A673 (cell line): Measurements from ENCODE around the gene RASSF1. TPM values are rescaled to one million over a fixed set of nuclear protein-coding genes. Genes with fewer than 3 reads are reported as not detected.

Experiments used
- BruUV-seq: library from RNA; stranded (reverse); fragments of 400-500 nt; replicated peaks from 2 replicates; lab custom pipeline; 2021; lab: Mats Ljungman, UMichigan
- CTCF ChIA-PET: fragments of 300-600 bp; sonication (Branson Sonifier 250); formaldehyde crosslinking; loops from one replicate; lab custom pipeline; 2022; ENCODE audit warnings: antibody characterized with exemption; lab: Charles Lee
- POLR2A ChIA-PET: fragments of 300-600 bp; sonication (Branson Sonifier 250); formaldehyde crosslinking; loops from one replicate; lab custom pipeline; 2022; ENCODE audit warnings: antibody characterized with exemption; ENCODE audit not compliant: low non-redundant PET; lab: Charles Lee
- DNase-seq: peaks from one replicate; pipeline ENCODE4 v3.0.0-alpha.2; 2015; ENCODE audit warnings: low spot score
- H3K27ac ChIP-seq: fragments of 200-600 bp; sonication (generic); 2 replicates; pipeline ENCODE4 v1.5.1; 2016; ENCODE audit warnings: mixed run types, low read depth, mild to moderate bottlenecking, mixed read lengths, antibody characterized with exemption, low read length; ENCODE audit not compliant: poor library complexity, severe bottlenecking
- H3K27me3 ChIP-seq: fragments of 200-600 bp; sonication (generic); replicated peaks from 2 replicates; pipeline ENCODE4 v1.6.1; 2017; ENCODE audit warnings: mixed run types, low read depth, mild to moderate bottlenecking, mixed read lengths, antibody characterized with exemption, low read length; ENCODE audit not compliant: insufficient read depth, poor library complexity
- H3K36me3 ChIP-seq: fragments of 200-600 bp; sonication (generic); 2 replicates; pipeline ENCODE4 v1.6.1; 2016; ENCODE audit warnings: mixed run types, mild to moderate bottlenecking, mixed read lengths, antibody characterized with exemption, low read length; ENCODE audit not compliant: insufficient read depth, poor library complexity, severe bottlenecking
- H3K4me1 ChIP-seq: fragments of 200-600 bp; sonication (generic); 2 replicates; pipeline ENCODE4 v1.6.1; 2017; ENCODE audit warnings: mixed run types, mild to moderate bottlenecking, mixed read lengths, antibody characterized with exemption, low read length; ENCODE audit not compliant: insufficient read depth, poor library complexity, severe bottlenecking
- H3K4me3 ChIP-seq: fragments of 200-600 bp; sonication (generic); 2 replicates; pipeline ENCODE4 v1.5.1; 2016; ENCODE audit warnings: low read depth, mixed run types, mild to moderate bottlenecking, mixed read lengths, low read length; ENCODE audit not compliant: poor library complexity, severe bottlenecking
- H3K9me3 ChIP-seq: fragments of 200-600 bp; sonication (generic); 2 replicates; pipeline ENCODE4 v1.6.1; 2016; ENCODE audit warnings: mixed run types, low read depth, mild to moderate bottlenecking, mixed read lengths, antibody characterized with exemption, low read length; ENCODE audit not compliant: poor library complexity, severe bottlenecking
- CTCF ChIP-seq: fragments of 300-800, 200-600 bp; sonication (generic); conservative IDR thresholded peaks from 2 replicates; pipeline ENCODE4 v1.5.1; 2017; ENCODE audit warnings: low read depth, mild to moderate bottlenecking, antibody characterized with exemption, low read length, moderate library complexity, mixed read lengths
- EZH2 ChIP-seq: fragments of 200-600 bp; sonication (generic); IDR thresholded peaks from 2 replicates; pipeline ENCODE4 v1.6.1; 2017; ENCODE audit warnings: borderline replicate concordance, low read depth, mild to moderate bottlenecking, mixed read lengths, antibody characterized with exemption, low read length; ENCODE audit not compliant: poor library complexity, severe bottlenecking
- intact Hi-C: fragments of 100-400 bp; cut with micrococcal nuclease; formaldehyde crosslinking; loops from one replicate; pipeline ENCODE4 v1.10.0; 2022; ENCODE audit not compliant: unreplicated experiment
- total RNA-seq: library from RNA; stranded (reverse); gene quantifications from 2 replicates; pipeline ENCODE4 v1.2.3, GENCODE V29; 2021

The RASSF1 gene
- total RNA-seq, 1 experiment from 2014 or later = 14.4 TPM

- intact Hi-C loops = no loop called here
- H3K9me3 ChIP-seq = no peaks in the 10 kb centered on the region
- ChIA-PET CTCF (interaction anchor here (0.5 kb wide), 1 partner anchor 66 kb away, joined by 3 read pairs; no protein-coding TSS in a partner anchor), POLR2A (no interaction called here)
- H3K4me3 ChIP-seq = peak within 1 kb of the TSS; percentile 77
- H3K27me3 ChIP-seq = no peaks in the 10 kb centered on the region
- no TSS peak for BruUV-seq
- H3K36me3 ChIP-seq = peaks cover 16% of the 10 kb centered on the region
- H3K4me1 ChIP-seq = no peaks in the 10 kb centered on the region
- peak within 1 kb of the TSS; percentile 85 for H3K27ac ChIP-seq
- TF ChIP-seq EZH2 (no peak), CTCF (no peak)
- DNase-seq = peak; percentile 95
Observed at GRCh38 chr3:50292159-50293078, 48.2 kb downstream of the RASSF1 start, which contains the start of gene IFRD2. Gene IFRD2 (minus strand): TSS chr3:50292429. CDS start chr3:50292274, 155 bp downstream.

GRCh38 chr3:50290161-50290641 lies 50.4 kb downstream of the RASSF1 start:
- intact Hi-C loops = no loop called here

GRCh38 chr3:50289130-50289529 lies 51.5 kb downstream of the RASSF1 start:
- Histone ChIP-seq H3K36me3 (peaks cover 17% of the 10 kb centered on the region), H3K9me3 (no peaks in the 10 kb centered on the region), H3K27ac (no peak overlapping the region), H3K4me3 (no peak overlapping the region), H3K27me3 (no peaks in the 10 kb centered on the region), H3K4me1 (no peaks in the 10 kb centered on the region)
- BruUV-seq = no TSS peak
- POLR2A ChIA-PET = no interaction called here
- no peak for DNase-seq
- CTCF ChIA-PET = no interaction called here
- TF ChIP-seq CTCF = no peak
- TF ChIP-seq EZH2 = no peak
- intact Hi-C loops = no loop called here

More at GRCh38 chr3:50290161-50290641, 50.4 kb downstream of the RASSF1 start:
- ChIA-PET CTCF (no interaction called here), POLR2A (no interaction called here)
- Histone ChIP-seq H3K27ac (no peak overlapping the region), H3K4me3 (no peak overlapping the region), H3K27me3 (no peaks in the 10 kb centered on the region), H3K9me3 (no peaks in the 10 kb centered on the region), H3K4me1 (no peaks in the 10 kb centered on the region), H3K36me3 (peaks cover 17% of the 10 kb centered on the region)
- no TSS peak for BruUV-seq
- TF ChIP-seq CTCF = no peak
- no peak for DNase-seq
